Hematopoietic multipotent progenitor cell treated with erythropoietin and hydrocortisone succinate and interleukin-3 and kit ligand, for 6 days (in vitro differentiated cells): Measurements from ENCODE around the gene WNT2.
"Not testable (repeated sequence)": the region's sequence is repeated elsewhere in the genome, so short reads cannot be mapped to it uniquely, and the experiment has no call there.

ENCODE experiments used
- DNase-seq: peaks from one replicate; pipeline ENCODE4 v3.0.0-alpha.2; 2015

The WNT2 gene

GRCh38 chr7:117302396-117302795 is 20.5 kb downstream of the WNT2 start:
- no peak for DNase-seq

- not testable (repeated sequence) for DNase-seq
Measured at GRCh38 chr7:117300506-117300905, 22.4 kb downstream of the WNT2 start.

GRCh38 chr7:117297606-117298005 is 25.3 kb downstream of the WNT2 start:
- DNase-seq = no peak

- DNase-seq = no peak
Measured at GRCh38 chr7:117296066-117296465, 26.8 kb downstream of the WNT2 start.

- DNase-seq = no peak
Measured at GRCh38 chr7:117285826-117286225, 37.0 kb downstream of the WNT2 start.

- no peak for DNase-seq
Measured at GRCh38 chr7:117284692-117285091, 38.2 kb downstream of the WNT2 start.

- DNase-seq = no peak
Measured at GRCh38 chr7:117283779-117284178, 39.1 kb downstream of the WNT2 start.

GRCh38 chr7:117283371-117283770 is 39.5 kb downstream of the WNT2 start:
- DNase-seq = no peak

- DNase-seq = no peak
Measured at GRCh38 chr7:117282239-117282812, 40.5 kb downstream of the WNT2 start.

- peak; percentile 2 for DNase-seq
Measured at GRCh38 chr7:117281562-117281961, 41.3 kb downstream of the WNT2 start.

GRCh38 chr7:117279931-117280557 is 42.8 kb downstream of the WNT2 start:
- no peak for DNase-seq

- no peak for DNase-seq
Measured at GRCh38 chr7:117279203-117279602, 43.7 kb downstream of the WNT2 start.

GRCh38 chr7:117278040-117278439 is 44.8 kb downstream of the WNT2 start:
- DNase-seq = no peak

GRCh38 chr7:117277576-117277975 is 45.3 kb downstream of the WNT2 start:
- no peak for DNase-seq

GRCh38 chr7:117274951-117275350 is 47.9 kb downstream of the WNT2 start:
- no peak for DNase-seq

GRCh38 chr7:117273814-117274225 is 49.0 kb downstream of the WNT2 start:
- DNase-seq = no peak

GRCh38 chr7:117273325-117273724 is 49.5 kb downstream of the WNT2 start:
- DNase-seq = no peak

- DNase-seq = no peak
Measured at GRCh38 chr7:117272017-117272759, 50.7 kb downstream of the WNT2 start.

GRCh38 chr7:117271566-117271965 is 51.3 kb downstream of the WNT2 start:
- DNase-seq = no peak

GRCh38 chr7:117270371-117270770 is 52.5 kb downstream of the WNT2 start:
- no peak for DNase-seq

GRCh38 chr7:117269886-117270285 is 53.0 kb downstream of the WNT2 start:
- DNase-seq = no peak

- no peak for DNase-seq
Measured at GRCh38 chr7:117269417-117269816, 53.4 kb downstream of the WNT2 start.

- no peak for DNase-seq
Measured at GRCh38 chr7:117264716-117265115, 58.1 kb downstream of the WNT2 start.

- no peak for DNase-seq
Measured at GRCh38 chr7:117262546-117262945, 60.3 kb downstream of the WNT2 start.
